Endothelial cell of umbilical vein (primary cell): Measurements from ENCODE around the gene FAM117B. TPM values are rescaled to one million over a fixed set of nuclear protein-coding genes. Genes with fewer than 3 reads are reported as not detected.

ENCODE experiments used
- BruUV-seq: library from RNA; stranded (reverse); fragments of 400-500 nt; replicated peaks from 2 replicates; lab custom pipeline; 2021; lab: Mats Ljungman, UMichigan
- CTCF ChIA-PET: fragments of 300-600, 350-600 bp; sonication (Branson Sonifier 250); formaldehyde crosslinking; loops from one replicate; lab custom pipeline; 2021; ENCODE audit warnings: antibody characterized with exemption, inconsistent platforms; lab: Charles Lee
- POLR2A ChIA-PET: fragments of 300-600, 350-600 bp; sonication (Branson Sonifier 250); formaldehyde crosslinking; loops from one replicate; lab custom pipeline; 2021; ENCODE audit warnings: antibody characterized with exemption, inconsistent platforms; lab: Charles Lee
- DNase-seq: peaks from one replicate; pipeline ENCODE4 v3.0.0-alpha.2; 2011; ENCODE audit warnings: low read depth, low spot score
- FAIRE-seq: peaks from 2 replicates; lab custom pipeline; 2011; peaks lifted over from hg19 to GRCh38; lab: Jason Lieb, UNC
- H2AFZ ChIP-seq: 2 replicates; pipeline ENCODE4 v1.6.0; 2012; ENCODE audit warnings: low read depth, low read length, control low read depth, inconsistent platforms
- H3K27ac ChIP-seq: 2 replicates; pipeline ENCODE4 v1.5.1; 2011; ENCODE audit warnings: low read depth, mild to moderate bottlenecking, control low read depth, low read length, moderate library complexity; ENCODE audit not compliant: insufficient read depth
- H3K27me3 ChIP-seq, 2 experiments: 2 replicates each; pipeline versions ENCODE4 v1.6.0 to v1.6.1; 2011; ENCODE audit warnings: low read length in 2 of 2, mixed read lengths in 1 of 2; ENCODE audit not compliant: control insufficient read depth in 2 of 2, insufficient read depth in 2 of 2
- H3K36me3 ChIP-seq, 2 experiments: 2 replicates in 1 of 2; 3 replicates in 1 of 2; pipeline ENCODE4 v1.5.1; 2011; ENCODE audit warnings: low read length in 2 of 2, mild to moderate bottlenecking in 1 of 2, moderate library complexity in 1 of 2; ENCODE audit not compliant: control insufficient read depth in 2 of 2, insufficient read depth in 2 of 2; ENCODE audit errors: extremely low read depth in 1 of 2
- H3K4me1 ChIP-seq: 3 replicates; pipeline ENCODE4 v1.5.1; 2011; ENCODE audit warnings: mild to moderate bottlenecking, low read length; ENCODE audit not compliant: control insufficient read depth, insufficient read depth; ENCODE audit errors: extremely low read depth
- H3K4me2 ChIP-seq: 2 replicates; pipeline ENCODE4 v1.6.1; 2011; ENCODE audit warnings: low read length, control low read depth, mixed read lengths; ENCODE audit not compliant: insufficient read depth
- H3K4me3 ChIP-seq, 3 experiments: fragments of 200-600 bp in 1 of 3; sonication (generic), shearing (Covaris generic) in 1 of 3; replicated peaks in 1 of 3; 2 replicates each; pipeline ENCODE4 v1.5.1; 2011 to 2016; ENCODE audit warnings: control low read depth in 3 of 3, low read length in 3 of 3, mild to moderate bottlenecking in 2 of 3, inconsistent platforms in 1 of 3, low read depth in 1 of 3, moderate library complexity in 1 of 3; ENCODE audit not compliant: insufficient read depth in 1 of 3
- H3K79me2 ChIP-seq: 2 replicates; pipeline ENCODE4 v1.6.0; 2012; ENCODE audit warnings: low read length, inconsistent platforms; ENCODE audit not compliant: control insufficient read depth, insufficient read depth
- H3K9ac ChIP-seq: replicated peaks from 2 replicates; pipeline ENCODE3; 2011; ENCODE audit warnings: low read length, control low read depth; ENCODE audit not compliant: insufficient read depth; ENCODE audit errors: extremely low read depth
- H3K9me1 ChIP-seq: replicated peaks from 3 replicates; pipeline ENCODE4 v1.6.0; 2011; ENCODE audit warnings: mild to moderate bottlenecking, low read length; ENCODE audit not compliant: control insufficient read depth, insufficient read depth; ENCODE audit errors: extremely low read depth
- H3K9me3 ChIP-seq: replicated peaks from 2 replicates; pipeline ENCODE4 v1.5.1; 2012; ENCODE audit warnings: low read length, inconsistent platforms; ENCODE audit not compliant: control insufficient read depth, insufficient read depth
- H4K20me1 ChIP-seq: replicated peaks from 2 replicates; pipeline ENCODE3; 2011; ENCODE audit warnings: mild to moderate bottlenecking, low read length; ENCODE audit not compliant: control insufficient read depth, insufficient read depth; ENCODE audit errors: extremely low read depth
- CTCF ChIP-seq, 2 donors: IDR thresholded peaks; 1 replicate in 1 of 2; 2 replicates in 1 of 2; pipeline ENCODE4 v1.5.1; 2011; ENCODE audit warnings: low read length in 2 of 2, mild to moderate bottlenecking in 2 of 2, moderate library complexity in 2 of 2, control low read depth in 1 of 2, inconsistent platforms in 1 of 2, low read depth in 1 of 2; ENCODE audit not compliant: insufficient read depth in 1 of 2; ENCODE audit errors: extremely low read depth in 1 of 2
- EZH2 ChIP-seq: IDR thresholded peaks from 2 replicates; pipeline ENCODE4 v1.6.1; 2012; ENCODE audit warnings: borderline replicate concordance, low read depth, mild to moderate bottlenecking, moderate library complexity, low read length, inconsistent platforms; ENCODE audit not compliant: severe bottlenecking
- FOS ChIP-seq: IDR thresholded peaks from 2 replicates; pipeline ENCODE4 v1.6.1; 2011; ENCODE audit warnings: mild to moderate bottlenecking, low read length, moderate library complexity, borderline replicate concordance; ENCODE audit not compliant: insufficient read depth
- GATA2 ChIP-seq: IDR thresholded peaks from 2 replicates; pipeline ENCODE4 v1.7.0; 2011; ENCODE audit warnings: low read depth, mild to moderate bottlenecking, moderate library complexity, mixed read lengths, low read length; ENCODE audit not compliant: insufficient read length, insufficient read depth
- JUN ChIP-seq: IDR thresholded peaks from 2 replicates; pipeline ENCODE4 v1.6.1; 2011; ENCODE audit warnings: borderline replicate concordance, low read depth; ENCODE audit not compliant: insufficient read length, insufficient read depth
- MAX ChIP-seq: IDR thresholded peaks from 2 replicates; pipeline ENCODE4 v1.6.1; 2011; ENCODE audit not compliant: insufficient read depth, insufficient read length
- MYC ChIP-seq: IDR thresholded peaks from one replicate; pipeline ENCODE4 v1.6.1; 2011; ENCODE audit warnings: mild to moderate bottlenecking, low read depth, low read length
- POLR2A ChIP-seq: IDR thresholded peaks from 2 replicates; pipeline ENCODE4 v1.6.1; 2012; ENCODE audit warnings: low read depth, mild to moderate bottlenecking, control low read depth, low read length
- POLR2AphosphoS5 ChIP-seq: IDR thresholded peaks from 2 replicates; pipeline ENCODE4 v1.6.1; 2012; ENCODE audit warnings: low read depth, mild to moderate bottlenecking, control low read depth, low read length, moderate library complexity; ENCODE audit not compliant: insufficient read depth
- dilution Hi-C: fragments of 300-500 bp; cut with MboI; formaldehyde crosslinking; loops from one replicate; pipeline ENCODE4 v1.15.0; 2019; ENCODE audit warnings: low sequenced_read_pairs; ENCODE audit not compliant: extremely low pct_ligation_motif_present
- intact Hi-C: fragments of 100-400 bp; cut with micrococcal nuclease; formaldehyde crosslinking; loops from one replicate; pipeline ENCODE4 v1.10.0; 2022
- polyA plus RNA-seq, 4 experiments: library from polyadenylated mRNA; depleted of rRNA in 3 of 4; stranded (reverse) in 3 of 4; unstranded in 1 of 4; fragments of >200 nt; gene quantifications; 2 replicates each; pipeline versions ENCODE4 v1.2.1 to v1.2.3, GENCODE V29; 2011 to 2012; ENCODE audit warnings: missing spikeins in 1 of 4
- total RNA-seq: library from RNA; stranded (reverse); gene quantifications from 2 replicates; pipeline ENCODE4 v1.2.3, GENCODE V29; 2021

The FAM117B gene
- total and polyA plus RNA-seq, 2 donors (not counting 3 experiments of a cell fraction or from before 2014, with no cell fraction given) = 1.3 to 7.0 TPM

GRCh38 chr2:202608142-202608852 is 26.5 kb upstream of the FAM117B start:
- Histone ChIP-seq H3K36me3 (no peaks in the 10 kb centered on the region), H3K4me2 (no peak overlapping the region), H3K9ac (no peak overlapping the region), H3K9me3 (no peaks in the 10 kb centered on the region), H3K27ac (no peak overlapping the region), H2AFZ (no peak overlapping the region), H3K27me3 (no peaks in the 10 kb centered on the region), H3K4me3 (no peak overlapping the region), H3K4me1 (no peaks in the 10 kb centered on the region), H3K9me1 (no peaks in the 10 kb centered on the region), H3K79me2 (no peaks in the 10 kb centered on the region), H4K20me1 (no peaks in the 10 kb centered on the region)
- TF ChIP-seq GATA2 (no peak), FOS (no peak), JUN (no peak), CTCF (IDR thresholded peaks at IDR 0.05; ENCODE audit: extremely low read depth in 1 of 2, insufficient read depth in 1 of 2, low read depth in 1 of 2, low read length in 2 of 2) (no peak), MYC (no peak), POLR2AphosphoS5 (no peak), POLR2A (no peak), EZH2 (no peak), MAX (no peak)
- intact Hi-C loops = no loop called here
- FAIRE-seq = no peak
- ChIA-PET POLR2A (no interaction called here), CTCF (no interaction called here)
- dilution Hi-C loops = no loop called here
- DNase-seq = no peak
- no TSS peak for BruUV-seq
